GM12878 (cell line): ENCODE measurements around the gene FRMD3. TPM values are rescaled to one million over a fixed set of nuclear protein-coding genes. Genes with fewer than 3 reads are reported as not detected.

Source experiments
- ATAC-seq: fragments of 200-7000 bp; cut with Tn5 transposase; 3 replicates; pipeline ENCODE4 v1.9.1; 2020; ENCODE audit warnings: mild to moderate bottlenecking, moderate library complexity
- BruUV-seq: library from RNA; stranded (reverse); fragments of 400-500 nt; replicated peaks from 2 replicates; lab custom pipeline; 2021; lab: Mats Ljungman, UMichigan
- CTCF ChIA-PET: fragments of 300-600 bp; sonication (Branson Sonifier 250); formaldehyde crosslinking; extraction: SDS; loops from one replicate; lab custom pipeline; 2021; ENCODE audit warnings: inconsistent platforms; lab: Yijun Ruan, JAX
- POLR2A ChIA-PET: fragments of 350-600 bp; formaldehyde crosslinking; extraction: SDS; loops from one replicate; lab custom pipeline; 2021; ENCODE audit warnings: inconsistent platforms; lab: Charles Lee
- RAD21 ChIA-PET: fragments of 300-600 bp; sonication (Branson Sonifier 250); formaldehyde crosslinking; loops from one replicate; lab custom pipeline; 2023; ENCODE audit warnings: antibody characterized with exemption; ENCODE audit not compliant: unreplicated experiment; lab: Charles Lee
- SMC1A ChIA-PET: fragments of 300-600 bp; sonication (Branson Sonifier 250); formaldehyde crosslinking; loops from one replicate; lab custom pipeline; 2023; ENCODE audit not compliant: unreplicated experiment, uncharacterized antibody; lab: Charles Lee
- DNase-seq: peaks from one replicate; pipeline ENCODE4 v3.0.0-alpha.2; 2011; ENCODE audit warnings: low read depth, low spot score
- FAIRE-seq: peaks from 3 replicates; lab custom pipeline; 2011; peaks lifted over from hg19 to GRCh38; lab: Jason Lieb, UNC
- H2AFZ ChIP-seq: 2 replicates; pipeline ENCODE4 v1.6.0; 2011; ENCODE audit warnings: low read depth, low read length, control low read depth; ENCODE audit not compliant: control insufficient read depth
- H3K27ac ChIP-seq: 2 replicates; pipeline ENCODE4 v1.5.1; 2011; ENCODE audit warnings: control low read depth; ENCODE audit not compliant: control insufficient read depth, insufficient read depth
- H3K27me3 ChIP-seq, 2 experiments: replicated peaks in 1 of 2; 2 replicates each; pipeline versions ENCODE4 v1.6.0 to v1.6.1; 2011; ENCODE audit warnings: low read length in 1 of 2; ENCODE audit not compliant: control insufficient read depth in 2 of 2, insufficient read depth in 2 of 2
- H3K36me3 ChIP-seq, 2 experiments: 2 replicates each; pipeline ENCODE4 v1.5.1; 2011; ENCODE audit warnings: low read length in 1 of 2; ENCODE audit not compliant: control insufficient read depth in 2 of 2, insufficient read depth in 2 of 2
- H3K4me1 ChIP-seq: 2 replicates; pipeline ENCODE4 v1.6.1; 2011; ENCODE audit warnings: mild to moderate bottlenecking, low read length, moderate library complexity, mixed read lengths; ENCODE audit not compliant: control insufficient read depth, insufficient read depth
- H3K4me2 ChIP-seq: 2 replicates; pipeline ENCODE4 v1.6.0; 2011; ENCODE audit warnings: control low read depth; ENCODE audit not compliant: control insufficient read depth, insufficient read depth
- H3K4me3 ChIP-seq: fragments of 200-600 bp; sonication (generic); 2 replicates; pipeline ENCODE4 v1.5.1; 2016
- H3K79me2 ChIP-seq: 2 replicates; pipeline ENCODE4 v1.6.0; 2011; ENCODE audit warnings: low read length; ENCODE audit not compliant: control insufficient read depth, insufficient read depth
- H3K9ac ChIP-seq: 2 replicates; pipeline ENCODE4 v1.8.0; 2011; ENCODE audit warnings: low read length, control low read depth, mixed read lengths; ENCODE audit not compliant: control insufficient read depth, insufficient read depth
- H3K9me3 ChIP-seq: replicated peaks from 3 replicates; pipeline ENCODE4 v1.5.1; 2011; ENCODE audit warnings: mild to moderate bottlenecking, low read length; ENCODE audit not compliant: control insufficient read depth, insufficient read depth
- H4K20me1 ChIP-seq: 2 replicates; pipeline ENCODE4 v1.6.0; 2011; ENCODE audit not compliant: control insufficient read depth, insufficient read depth
- ASH2L ChIP-seq: fragments of 300-600, 200-600 bp; sonication (generic); IDR thresholded peaks from 2 replicates; pipeline ENCODE4 v1.6.1; 2017; ENCODE audit warnings: low read depth, mild to moderate bottlenecking, borderline replicate concordance
- ATF7 ChIP-seq: fragments of 450-650 bp; IDR thresholded peaks from 2 replicates; pipeline ENCODE4 v1.6.1; 2016; ENCODE audit warnings: low read depth, mild to moderate bottlenecking
- BCL3 ChIP-seq: IDR thresholded peaks from 2 replicates; pipeline ENCODE4 v1.6.1; 2011; ENCODE audit warnings: borderline replicate concordance, low read depth, mild to moderate bottlenecking, moderate library complexity, low read length; ENCODE audit not compliant: insufficient read depth, poor library complexity, severe bottlenecking
- ELK1 ChIP-seq: IDR thresholded peaks from 2 replicates; pipeline ENCODE4 v1.6.1; 2012; ENCODE audit warnings: low read depth, low read length, improper control_type of control experiment
- EP300 ChIP-seq, 2 experiments: fragments of 150-350 bp in 1 of 2; IDR thresholded peaks; 2 replicates each; pipeline ENCODE4 v1.6.1; 2011 to 2012; ENCODE audit warnings: low read depth in 2 of 2, low read length in 2 of 2, borderline replicate concordance in 1 of 2, improper control_type of control experiment in 1 of 2, inconsistent platforms in 1 of 2; ENCODE audit not compliant: control insufficient read depth in 1 of 2
- FOXK2 ChIP-seq: fragments of 450-650 bp; IDR thresholded peaks from 2 replicates; pipeline ENCODE4 v1.6.1; 2017; ENCODE audit warnings: mild to moderate bottlenecking, moderate library complexity
- IKZF1 ChIP-seq: fragments of 450-650 bp; conservative IDR thresholded peaks from 2 replicates; pipeline ENCODE4 v1.6.1; 2017; ENCODE audit warnings: antibody characterized with exemption, mild to moderate bottlenecking
- IRF4 ChIP-seq: IDR thresholded peaks from 2 replicates; pipeline ENCODE4 v1.6.1; 2011; ENCODE audit warnings: low read depth, low read length
- NFIC ChIP-seq: IDR thresholded peaks from 2 replicates; pipeline ENCODE4 v1.6.1; 2012; ENCODE audit warnings: low read depth, mild to moderate bottlenecking, inconsistent platforms, low read length, moderate library complexity
- NR2C1 ChIP-seq: fragments of 450-650 bp; IDR thresholded peaks from 2 replicates; pipeline ENCODE4 v1.6.1; 2017; ENCODE audit warnings: antibody characterized with exemption, mild to moderate bottlenecking, moderate library complexity
- PAX5 ChIP-seq: IDR thresholded peaks from 2 replicates; pipeline ENCODE4 v1.6.1; 2011; ENCODE audit warnings: low read depth, low read length, borderline replicate concordance
- WGBS: methylation state at CpG from one replicate; pipeline ENCODE4 v1.1.6; 2016; ENCODE audit warnings: low lambda C conversion rate; ENCODE audit not compliant: insufficient replicate concordance, insufficient coverage; ENCODE audit errors: missing lambda C conversion rate; 5-methylcytosine and 5-hydroxymethylcytosine counted together
- in situ Hi-C: fragments of 300-500 bp; cut with MboI; formaldehyde crosslinking; loops from 9 replicates; pipeline ENCODE4 v1.14.3; 2018; ENCODE audit warnings: mixed read lengths
- intact Hi-C: fragments of 100-400 bp; cut with micrococcal nuclease; formaldehyde crosslinking; loops from one replicate; pipeline ENCODE4 v1.14.2; 2022; ENCODE audit not compliant: unreplicated experiment
- polyA plus RNA-seq, 11 experiments: library from polyadenylated mRNA; depleted of rRNA in 4 of 11; unstranded in 6 of 11; stranded (reverse) in 5 of 11; fragments of >200 nt; fragmentation: Nextera tagmentation in 4 of 11; fragmentation: Illumina TruSeq in 1 of 11; extraction: Ambion mirVana in 4 of 11; extraction: Trizol in 1 of 11; gene quantifications; 1 replicate in 1 of 11; 2 replicates in 10 of 11; pipeline versions ENCODE4 v1.2.1 to v1.2.3, GENCODE V29; 2011 to 2016; ENCODE audit warnings: inconsistent platforms in 2 of 11, missing spikeins in 2 of 11, low read depth in 1 of 11
- total RNA-seq, 4 experiments: library from RNA; depleted of rRNA in 3 of 4; stranded (reverse); fragments of >200 nt in 3 of 4; fragmentation: Illumina TruSeq in 1 of 4; extraction: Trizol in 1 of 4; gene quantifications; 2 replicates each; pipeline versions ENCODE4 v1.2.1 to v1.2.3, GENCODE V29; 2013 to 2021
- TF ChIP-seq, protein P1 (sequence below): fragments of 450-650 bp; IDR thresholded peaks from 2 replicates; pipeline ENCODE4 v1.6.1; 2017; ENCODE audit warnings: mild to moderate bottlenecking, moderate library complexity

Gene FRMD3
- total and polyA plus RNA-seq, 10 of the 15 experiments (the other 5 are each of a cell fraction or from before 2014, with no cell fraction given): 0.04 to 0.68 (median 0.21) TPM; not detected in 1

- Histone ChIP-seq H2AFZ (no peak overlapping the region), H3K4me3 (no peak overlapping the region), H3K79me2 (no peaks in the 10 kb centered on the region), H3K9ac (no peak overlapping the region), H3K4me1 (no peaks in the 10 kb centered on the region), H3K27ac (no peak overlapping the region), H3K9me3 (no peaks in the 10 kb centered on the region; the same call in 2 of the 3 replicates), H3K27me3 (no peaks in the 10 kb centered on the region), H4K20me1 (no peaks in the 10 kb centered on the region), H3K4me2 (no peak overlapping the region), H3K36me3 (no peaks in the 10 kb centered on the region; a peak in 1 of 4 replicates)
- DNase-seq (no peak), FAIRE-seq (no peak), ATAC-seq (no peak)
- intact Hi-C loops: no loop called here
- POLR2A ChIA-PET: interaction anchor here (0.5 kb wide), 1 partner anchor 277 kb away, joined by 3 read pairs; no protein-coding TSS in a partner anchor
- in situ Hi-C loops: no loop called here
- CTCF ChIA-PET: interaction anchor here (0.5 to 1.3 kb wide), 2 partner anchors 13 to 226 kb away, joined by 3 to 4 read pairs; no protein-coding TSS in a partner anchor
- SMC1A ChIA-PET: interaction anchor here (0.9 to 1.2 kb wide), 2 partner anchors 31 to 225 kb away, joined by 3 read pairs; no protein-coding TSS in a partner anchor
- RAD21 ChIA-PET: interaction anchor here (2.5 kb wide), 1 partner anchor 225 kb away, joined by 8 read pairs; no protein-coding TSS in a partner anchor
- BruUV-seq: no TSS peak
- 57% methylated on average over 7 of the region's 7 CpGs for WGBS
- TF ChIP-seq IKZF1 (no peak), PAX5 (no peak), BCL3 (no peak), NR2C1 (no peak), ASH2L (no peak), FOXK2 (no peak), NFIC (no peak), IRF4 (no peak), ATF7 (no peak), EP300 (IDR thresholded peaks at IDR 0.05; ENCODE audit: borderline replicate concordance in 1 of 2, control insufficient read depth in 1 of 2, low read depth in 2 of 2, low read length in 2 of 2) (no peak), ELK1 (no peak)
- TF ChIP-seq, protein P1, sequence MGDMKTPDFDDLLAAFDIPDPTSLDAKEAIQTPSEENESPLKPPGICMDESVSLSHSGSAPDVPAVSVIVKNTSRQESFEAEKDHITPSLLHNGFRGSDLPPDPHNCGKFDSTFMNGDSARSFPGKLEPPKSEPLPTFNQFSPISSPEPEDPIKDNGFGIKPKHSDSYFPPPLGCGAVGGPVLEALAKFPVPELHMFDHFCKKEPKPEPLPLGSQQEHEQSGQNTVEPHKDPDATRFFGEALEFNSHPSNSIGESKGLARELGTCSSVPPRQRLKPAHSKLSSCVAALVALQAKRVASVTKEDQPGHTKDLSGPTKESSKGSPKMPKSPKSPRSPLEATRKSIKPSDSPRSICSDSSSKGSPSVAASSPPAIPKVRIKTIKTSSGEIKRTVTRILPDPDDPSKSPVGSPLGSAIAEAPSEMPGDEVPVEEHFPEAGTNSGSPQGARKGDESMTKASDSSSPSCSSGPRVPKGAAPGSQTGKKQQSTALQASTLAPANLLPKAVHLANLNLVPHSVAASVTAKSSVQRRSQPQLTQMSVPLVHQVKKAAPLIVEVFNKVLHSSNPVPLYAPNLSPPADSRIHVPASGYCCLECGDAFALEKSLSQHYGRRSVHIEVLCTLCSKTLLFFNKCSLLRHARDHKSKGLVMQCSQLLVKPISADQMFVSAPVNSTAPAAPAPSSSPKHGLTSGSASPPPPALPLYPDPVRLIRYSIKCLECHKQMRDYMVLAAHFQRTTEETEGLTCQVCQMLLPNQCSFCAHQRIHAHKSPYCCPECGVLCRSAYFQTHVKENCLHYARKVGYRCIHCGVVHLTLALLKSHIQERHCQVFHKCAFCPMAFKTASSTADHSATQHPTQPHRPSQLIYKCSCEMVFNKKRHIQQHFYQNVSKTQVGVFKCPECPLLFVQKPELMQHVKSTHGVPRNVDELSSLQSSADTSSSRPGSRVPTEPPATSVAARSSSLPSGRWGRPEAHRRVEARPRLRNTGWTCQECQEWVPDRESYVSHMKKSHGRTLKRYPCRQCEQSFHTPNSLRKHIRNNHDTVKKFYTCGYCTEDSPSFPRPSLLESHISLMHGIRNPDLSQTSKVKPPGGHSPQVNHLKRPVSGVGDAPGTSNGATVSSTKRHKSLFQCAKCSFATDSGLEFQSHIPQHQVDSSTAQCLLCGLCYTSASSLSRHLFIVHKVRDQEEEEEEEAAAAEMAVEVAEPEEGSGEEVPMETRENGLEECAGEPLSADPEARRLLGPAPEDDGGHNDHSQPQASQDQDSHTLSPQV: no peak
Measured at GRCh38 chr9:83560169-83560826, 22.1 kb upstream of the FRMD3 start.
